ENCODE data around the gene PPFIA2. TPM values are rescaled to one million over a fixed set of nuclear protein-coding genes. Genes with fewer than 3 reads are reported as not detected.

The PPFIA2 gene
- polyA plus RNA-seq, 1 donor (not counting 4 experiments of a cell fraction or from before 2014, with no cell fraction given) = not detected

DNA sequence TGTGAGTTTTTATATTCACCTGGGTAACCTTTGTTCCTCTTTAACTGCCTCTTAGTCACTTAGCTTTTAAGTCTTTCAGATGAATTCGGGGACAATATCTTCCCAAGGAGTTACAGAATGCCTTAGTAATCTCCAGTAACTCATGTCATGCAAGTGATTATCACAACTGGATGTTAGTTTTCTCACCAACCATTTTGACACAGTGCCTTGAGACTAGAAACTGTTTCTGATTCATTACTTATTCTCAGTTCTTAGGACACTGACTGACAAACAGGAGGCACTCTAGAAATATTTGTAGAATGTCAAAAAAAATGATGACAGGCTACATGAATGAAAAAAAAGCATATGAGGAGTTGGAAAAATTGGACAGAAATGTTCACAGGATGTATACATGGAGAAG lies 346.2 kb downstream of the PPFIA2 start:
- no peak for FAIRE-seq
- H3K9ac ChIP-seq (ENCODE audit: control insufficient read depth, extremely low read depth, insufficient read depth, low read length) = no peak overlapping the region

GRCh38 chr12:81403348-81403747 lies 355.8 kb downstream of the PPFIA2 start:
- Histone ChIP-seq H3K4me1 (ENCODE audit: control insufficient read depth, extremely low read depth, insufficient read depth, low read length) (no peaks in the 10 kb centered on the region), H3K4me2 (ENCODE audit: control insufficient read depth, extremely low read depth, insufficient read depth, low read depth, low read length) (no peak overlapping the region), H3K4me3 (ENCODE audit: control insufficient read depth in 2 of 3, extremely low read depth in 1 of 3, insufficient read depth in 2 of 3, low read depth in 1 of 3, low read length in 3 of 3) (no peak overlapping the region), H3K9me1 (ENCODE audit: control insufficient read depth, extremely low read depth, insufficient read depth, low read length) (no peaks in the 10 kb centered on the region), H3K79me2 (ENCODE audit: control insufficient read depth, insufficient read depth, low read length) (no peaks in the 10 kb centered on the region), H3K27ac (ENCODE audit: control insufficient read depth, insufficient read depth, low read length) (no peak overlapping the region), H3K36me3 (ENCODE audit: control insufficient read depth in 2 of 2, extremely low read depth in 1 of 2, insufficient read depth in 2 of 2, low read length in 2 of 2) (no peaks in the 10 kb centered on the region), H3K9ac (ENCODE audit: control insufficient read depth, extremely low read depth, insufficient read depth, low read length) (no peak overlapping the region), H3K9me3 (ENCODE audit: control insufficient read depth, low read depth, low read length) (no peaks in the 10 kb centered on the region), H3K27me3 (ENCODE audit: control insufficient read depth, extremely low read depth, insufficient read depth, low read length) (no peaks in the 10 kb centered on the region), H4K20me1 (ENCODE audit: control insufficient read depth, extremely low read depth, insufficient read depth, low read length) (no peaks in the 10 kb centered on the region), H2AFZ (ENCODE audit: control insufficient read depth, low read length) (no peak overlapping the region)
- TF ChIP-seq, protein P1, sequence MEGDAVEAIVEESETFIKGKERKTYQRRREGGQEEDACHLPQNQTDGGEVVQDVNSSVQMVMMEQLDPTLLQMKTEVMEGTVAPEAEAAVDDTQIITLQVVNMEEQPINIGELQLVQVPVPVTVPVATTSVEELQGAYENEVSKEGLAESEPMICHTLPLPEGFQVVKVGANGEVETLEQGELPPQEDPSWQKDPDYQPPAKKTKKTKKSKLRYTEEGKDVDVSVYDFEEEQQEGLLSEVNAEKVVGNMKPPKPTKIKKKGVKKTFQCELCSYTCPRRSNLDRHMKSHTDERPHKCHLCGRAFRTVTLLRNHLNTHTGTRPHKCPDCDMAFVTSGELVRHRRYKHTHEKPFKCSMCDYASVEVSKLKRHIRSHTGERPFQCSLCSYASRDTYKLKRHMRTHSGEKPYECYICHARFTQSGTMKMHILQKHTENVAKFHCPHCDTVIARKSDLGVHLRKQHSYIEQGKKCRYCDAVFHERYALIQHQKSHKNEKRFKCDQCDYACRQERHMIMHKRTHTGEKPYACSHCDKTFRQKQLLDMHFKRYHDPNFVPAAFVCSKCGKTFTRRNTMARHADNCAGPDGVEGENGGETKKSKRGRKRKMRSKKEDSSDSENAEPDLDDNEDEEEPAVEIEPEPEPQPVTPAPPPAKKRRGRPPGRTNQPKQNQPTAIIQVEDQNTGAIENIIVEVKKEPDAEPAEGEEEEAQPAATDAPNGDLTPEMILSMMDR (optimal IDR thresholded peaks at IDR 0.05 in 1 of 3, IDR thresholded peaks at IDR 0.05 in 1 of 3, conservative IDR thresholded peaks at IDR 0.05 in 1 of 3; ENCODE audit: extremely low read depth in 1 of 3, insufficient read depth in 2 of 3, low read length in 3 of 3) = no peak
- no peak for TF ChIP-seq EZH2 (IDR thresholded peaks at IDR 0.05; ENCODE audit: low read length)
- FAIRE-seq = no peak
- DNase-seq (ENCODE audit: low read depth, low spot score) = no peak
- dilution Hi-C loops (cut with MboI; ENCODE audit: extremely low pct_ligation_motif_present, low sequenced_read_pairs) = no loop called here

More for the DNA sequence above, 346.2 kb downstream of the PPFIA2 start:
- TF ChIP-seq EZH2 (IDR thresholded peaks at IDR 0.05; ENCODE audit: low read length) = no peak
- TF ChIP-seq, protein P1 (optimal IDR thresholded peaks at IDR 0.05 in 1 of 3, IDR thresholded peaks at IDR 0.05 in 1 of 3, conservative IDR thresholded peaks at IDR 0.05 in 1 of 3; ENCODE audit: extremely low read depth in 1 of 3, insufficient read depth in 2 of 3, low read length in 3 of 3) = no peak
- Histone ChIP-seq H3K27ac (ENCODE audit: control insufficient read depth, insufficient read depth, low read length) (no peak overlapping the region), H3K27me3 (ENCODE audit: control insufficient read depth, extremely low read depth, insufficient read depth, low read length) (no peaks in the 10 kb centered on the region), H3K79me2 (ENCODE audit: control insufficient read depth, insufficient read depth, low read length) (no peaks in the 10 kb centered on the region), H4K20me1 (ENCODE audit: control insufficient read depth, extremely low read depth, insufficient read depth, low read length) (no peaks in the 10 kb centered on the region), H3K36me3 (ENCODE audit: control insufficient read depth in 2 of 2, extremely low read depth in 1 of 2, insufficient read depth in 2 of 2, low read length in 2 of 2) (no peaks in the 10 kb centered on the region), H3K9me3 (ENCODE audit: control insufficient read depth, low read depth, low read length) (no peaks in the 10 kb centered on the region), H2AFZ (ENCODE audit: control insufficient read depth, low read length) (no peak overlapping the region), H3K4me2 (ENCODE audit: control insufficient read depth, extremely low read depth, insufficient read depth, low read depth, low read length) (no peak overlapping the region), H3K4me1 (ENCODE audit: control insufficient read depth, extremely low read depth, insufficient read depth, low read length) (no peaks in the 10 kb centered on the region), H3K4me3 (ENCODE audit: control insufficient read depth in 2 of 3, extremely low read depth in 1 of 3, insufficient read depth in 2 of 3, low read depth in 1 of 3, low read length in 3 of 3) (no peak overlapping the region), H3K9me1 (ENCODE audit: control insufficient read depth, extremely low read depth, insufficient read depth, low read length) (no peaks in the 10 kb centered on the region)
- dilution Hi-C loops (cut with MboI; ENCODE audit: extremely low pct_ligation_motif_present, low sequenced_read_pairs) = no loop called here
- DNase-seq (ENCODE audit: low read depth, low spot score) = no peak
